IPS-NIHi11 (cell line): ENCODE results near the gene PTGDS.
"Not testable (repeated sequence)": the region's sequence is repeated elsewhere in the genome, so short reads cannot be mapped to it uniquely, and the experiment has no call there.

Experiments used
- DNase-seq: peaks from one replicate; pipeline ENCODE4 v3.0.0; 2012; ENCODE audit warnings: mixed read lengths, low spot score

PTGDS gene

GRCh38 chr9:136992819-136993369 is 15.6 kb downstream of the PTGDS start:
- no peak for DNase-seq

- no peak for DNase-seq
These were observed 17.0 kb downstream of the PTGDS start for GRCh38 chr9:136994180-136994887.

GRCh38 chr9:136994888-136995230 is 17.6 kb downstream of the PTGDS start:
- DNase-seq, result peak; percentile 80

GRCh38 chr9:136995362-136995761 is 18.1 kb downstream of the PTGDS start:
- no peak for DNase-seq

DNA sequence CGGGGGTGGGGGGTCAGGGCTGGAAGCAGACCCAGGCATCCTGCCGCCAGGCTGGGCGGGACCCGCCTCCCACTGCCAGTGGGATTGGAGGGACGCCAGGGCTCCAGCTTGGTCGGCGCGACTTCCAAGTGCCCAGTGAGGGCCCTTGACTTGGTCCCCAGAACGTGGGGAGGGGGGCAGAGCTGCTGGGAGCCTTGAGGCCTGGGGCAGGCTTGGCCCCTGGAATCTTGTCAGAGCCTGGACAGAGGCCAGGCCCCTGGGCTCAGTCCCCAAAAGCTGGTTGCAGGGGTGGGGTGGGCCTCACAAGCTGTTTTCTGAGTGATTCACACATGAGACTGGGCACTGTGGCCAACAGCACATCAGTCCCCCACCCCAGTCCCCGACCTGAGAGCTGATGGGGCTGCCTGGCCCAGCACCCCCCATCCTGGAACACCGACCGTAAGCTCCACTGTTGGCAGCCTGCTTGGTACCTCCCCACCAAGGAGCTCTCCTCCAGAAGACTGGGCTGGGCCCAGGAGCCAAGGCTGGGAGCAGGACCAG is 18.5 kb downstream of the PTGDS start:
- DNase-seq, result no peak

DNA sequence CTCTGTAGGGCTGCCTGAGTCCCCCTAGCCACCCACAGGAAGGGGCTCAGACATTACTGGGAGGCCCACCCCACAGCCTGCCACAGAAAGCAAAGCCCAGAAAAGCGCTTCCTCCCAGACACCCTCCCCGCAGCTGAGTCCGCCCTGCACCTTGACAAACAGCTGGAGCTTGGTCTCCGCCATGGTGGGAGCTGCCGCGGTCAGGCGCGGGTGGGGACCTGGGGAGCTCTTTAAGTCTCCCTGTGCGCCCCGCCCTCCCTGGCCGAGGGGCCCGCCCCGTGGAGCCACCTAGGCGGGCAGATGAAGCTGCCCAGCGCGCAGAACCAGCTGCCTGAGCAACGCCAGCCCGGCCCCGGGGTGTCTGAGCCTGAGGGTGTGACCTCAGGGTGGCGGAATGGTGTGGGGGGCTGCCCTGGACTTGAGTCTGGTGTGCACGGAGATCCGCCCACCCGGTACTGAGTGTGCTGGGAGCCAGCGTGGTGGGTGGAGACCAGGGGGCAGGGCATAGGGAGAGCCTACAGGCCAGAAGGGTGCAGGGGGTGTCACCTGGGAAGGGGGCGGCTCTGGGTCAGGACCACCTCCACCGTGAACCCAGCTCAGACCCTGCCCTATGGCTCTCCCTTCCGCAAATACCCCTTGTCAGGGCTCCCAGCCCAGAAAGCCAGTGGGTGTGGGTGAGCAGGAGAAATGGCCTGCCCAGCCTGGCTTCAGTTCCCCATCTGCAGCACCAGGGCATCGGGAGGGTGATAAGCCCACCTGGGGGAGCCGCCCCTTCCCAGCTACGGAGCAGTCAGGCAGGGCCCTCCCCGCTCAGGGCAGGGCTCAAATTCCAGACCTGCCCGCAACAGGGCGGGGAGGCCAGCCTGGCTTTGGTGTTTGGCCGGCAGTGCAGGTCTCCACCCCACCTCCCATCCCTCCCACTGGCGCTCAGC is 19.3 kb downstream of the PTGDS start, which contains the start of gene CLIC3:
CLIC3 (minus strand) TSS at position 208 of the 932 bp plus-strand sequence; CDS start at position 183, 25 bp downstream.
- peak; percentile 78 for DNase-seq

GRCh38 chr9:136997371-136997770 is 20.1 kb downstream of the PTGDS start:
- no peak for DNase-seq

DNA sequence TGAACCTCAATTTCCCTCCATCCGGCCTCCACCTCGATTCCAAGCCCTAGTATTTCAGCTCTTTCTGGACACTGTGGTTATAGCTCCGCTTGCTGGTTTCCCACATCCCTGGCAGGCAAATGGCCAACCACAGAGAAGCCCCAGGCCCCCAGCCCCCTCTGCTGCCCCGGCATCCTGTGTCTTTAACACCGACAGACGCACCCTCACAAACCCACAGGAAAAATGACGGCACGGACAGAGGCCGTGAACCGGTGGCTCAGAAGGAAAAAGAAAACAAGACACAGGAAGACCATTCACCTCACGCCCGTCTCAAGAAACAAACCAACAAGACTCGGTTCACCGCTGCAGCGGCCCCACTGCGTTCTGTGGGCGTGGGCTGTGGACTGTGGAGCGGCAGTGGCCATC is 20.5 kb downstream of the PTGDS start:
- DNase-seq, result no peak

DNA sequence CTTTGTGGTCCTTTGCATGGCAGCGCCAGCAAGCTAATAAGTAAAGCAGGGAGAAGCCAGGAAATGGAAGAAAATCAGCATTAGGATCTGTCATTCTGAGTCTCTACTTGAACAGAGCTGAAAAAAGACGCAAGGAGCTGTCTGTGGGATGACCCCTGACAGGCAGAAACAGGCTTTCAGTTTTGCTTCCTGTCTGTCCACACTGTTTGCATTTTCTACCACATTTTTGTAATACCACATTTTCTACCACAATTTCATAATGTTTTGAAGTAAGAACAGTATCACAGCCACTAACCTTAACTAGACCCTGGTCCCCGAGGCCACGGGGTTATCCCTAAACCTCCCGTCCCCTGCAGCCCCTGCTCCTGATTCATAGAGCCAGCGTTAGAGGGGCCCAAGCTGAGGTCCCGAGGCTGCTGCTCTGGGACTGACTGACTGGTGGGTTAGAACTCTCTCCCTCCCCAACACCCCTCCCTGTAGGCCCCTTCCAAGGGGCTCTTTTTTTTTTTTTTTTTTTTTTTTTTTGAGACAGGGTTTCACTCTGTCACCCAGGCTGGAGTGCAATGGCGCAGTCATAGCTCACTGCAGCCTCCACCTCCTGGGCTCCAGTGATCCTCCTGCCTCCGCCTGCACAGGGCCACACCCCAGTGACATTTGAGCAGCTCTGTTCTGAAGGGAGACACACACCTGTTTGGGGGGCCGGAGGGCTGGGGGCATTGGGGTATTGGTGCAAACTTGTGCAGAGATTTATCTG is 23.1 kb downstream of the PTGDS start:
- DNase-seq, result no peak

GRCh38 chr9:137001857-137002645 is 24.7 kb downstream of the PTGDS start:
- DNase-seq, result peak; percentile 3

DNA sequence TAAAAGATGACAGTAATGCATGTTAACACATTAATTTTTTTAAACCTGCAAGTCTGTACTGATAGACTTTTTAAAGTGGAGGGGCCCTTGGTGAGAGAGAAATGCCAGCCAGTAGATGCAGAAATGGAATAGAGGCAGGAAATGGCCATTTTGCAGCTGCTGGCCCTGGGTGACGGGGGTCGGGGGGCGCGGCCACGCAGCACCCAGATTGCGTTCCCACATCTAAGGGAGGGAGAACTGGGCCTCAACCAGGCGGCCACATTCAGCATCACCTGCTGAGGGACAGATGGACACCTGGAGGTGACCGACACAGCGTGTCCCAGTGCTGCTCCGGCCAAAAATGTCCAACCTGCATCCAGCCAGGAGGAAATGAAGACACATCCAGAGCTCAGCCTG is 25.3 kb downstream of the PTGDS start:
- DNase-seq, result peak; percentile 4

DNA sequence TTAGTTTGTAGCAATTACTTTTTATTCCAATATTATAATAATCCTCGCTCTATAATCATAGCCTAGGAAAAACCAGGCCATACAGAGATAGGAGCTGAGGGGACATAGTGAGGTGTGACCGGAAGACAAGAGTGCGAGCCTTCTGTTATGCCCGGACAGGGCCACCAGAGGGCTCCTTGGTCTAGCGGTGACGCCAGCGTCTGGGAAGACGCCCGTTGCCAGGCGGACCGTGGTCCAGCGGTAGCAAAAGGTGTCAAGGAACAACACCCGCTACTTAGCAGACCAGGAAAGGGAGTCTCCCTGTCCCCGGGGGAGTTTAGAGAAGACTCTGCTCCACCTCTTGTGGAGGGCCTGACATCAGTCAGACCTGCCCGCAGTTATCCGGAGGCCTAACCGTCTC is 27.0 kb downstream of the PTGDS start:
- not testable (repeated sequence) for DNase-seq

GRCh38 chr9:137006116-137007003 is 29.1 kb downstream of the PTGDS start:
- DNase-seq, result no peak

DNA sequence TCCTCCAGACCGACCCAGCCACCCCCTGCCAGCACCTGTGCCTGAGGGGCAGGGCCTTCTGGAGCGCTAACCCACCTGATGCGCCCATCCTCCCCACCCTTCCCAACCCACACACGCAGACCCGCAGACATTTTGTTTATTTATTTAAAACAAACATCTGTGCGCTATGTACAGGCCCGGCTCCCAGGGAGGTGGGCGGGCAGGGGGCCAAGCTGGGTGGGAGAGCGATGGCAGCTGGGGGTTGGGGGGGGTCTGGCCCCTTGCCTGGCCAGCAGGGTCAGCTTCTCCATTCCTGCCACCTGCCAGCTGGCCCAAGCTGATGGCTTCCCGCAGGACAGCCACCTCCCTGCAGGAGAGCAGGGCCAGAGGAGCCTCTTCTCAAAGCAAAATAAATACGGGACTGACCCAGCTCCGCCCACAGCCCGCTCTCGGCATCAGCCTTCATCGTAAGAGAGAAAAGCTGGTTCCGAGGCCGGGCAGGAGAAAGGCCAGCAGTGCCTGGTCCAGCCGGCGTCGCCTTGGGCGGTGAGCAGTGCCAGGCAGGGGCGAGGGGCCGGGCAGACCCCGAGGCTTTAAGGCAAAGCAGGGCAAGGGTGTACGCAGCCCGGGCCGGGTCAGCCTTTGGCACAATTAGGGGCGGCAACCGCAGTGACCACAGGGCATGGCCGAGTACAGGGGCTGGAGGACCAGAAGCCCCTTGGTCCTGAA is 30.0 kb downstream of the PTGDS start:
- DNase-seq, result no peak

DNA sequence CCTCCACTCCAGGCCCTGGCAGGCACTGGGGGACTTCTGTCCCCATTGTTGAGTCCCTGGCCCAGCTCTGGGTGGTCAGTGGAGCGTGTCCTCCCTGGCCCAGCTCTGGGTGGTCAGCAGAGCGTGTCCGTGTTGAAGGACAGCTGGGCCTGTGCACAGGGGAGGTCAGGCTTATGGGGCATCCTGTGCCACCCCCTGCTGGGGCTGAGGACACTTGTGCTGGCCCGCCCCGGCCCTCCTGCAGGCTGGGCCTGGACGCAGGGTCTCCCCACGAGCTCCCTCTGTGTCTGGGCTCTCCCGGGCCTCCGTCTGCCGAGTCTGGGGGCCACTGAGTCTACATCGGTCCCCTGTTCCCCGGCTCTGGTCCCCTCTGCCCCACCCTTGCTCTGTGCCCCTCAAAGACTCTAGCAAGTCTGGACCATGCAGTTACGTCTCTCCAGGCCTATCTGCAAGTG is 30.5 kb downstream of the PTGDS start:
- no peak for DNase-seq

GRCh38 chr9:137008312-137008711 is 31.0 kb downstream of the PTGDS start:
- DNase-seq, result no peak

DNA sequence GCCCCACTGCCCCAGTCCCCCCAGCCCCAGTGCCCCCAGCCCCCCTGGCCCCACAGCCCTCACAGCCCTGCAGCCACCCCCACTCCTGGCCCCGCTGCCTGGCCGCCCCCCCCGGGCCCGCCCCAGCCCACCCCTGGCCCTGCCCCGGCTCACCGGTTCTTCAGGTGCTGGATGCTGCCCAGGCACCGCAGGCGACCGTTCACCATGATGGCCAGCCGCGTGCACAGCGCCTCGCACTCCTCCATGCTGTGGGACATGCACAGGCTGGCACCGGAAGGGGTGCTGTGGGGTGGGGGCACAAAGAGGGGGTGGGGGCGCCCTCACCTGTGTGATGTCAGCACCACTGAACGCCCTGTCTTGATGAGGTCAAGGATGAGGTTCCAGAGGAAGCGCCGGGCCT is 31.9 kb downstream of the PTGDS start:
- DNase-seq, result no peak

DNA sequence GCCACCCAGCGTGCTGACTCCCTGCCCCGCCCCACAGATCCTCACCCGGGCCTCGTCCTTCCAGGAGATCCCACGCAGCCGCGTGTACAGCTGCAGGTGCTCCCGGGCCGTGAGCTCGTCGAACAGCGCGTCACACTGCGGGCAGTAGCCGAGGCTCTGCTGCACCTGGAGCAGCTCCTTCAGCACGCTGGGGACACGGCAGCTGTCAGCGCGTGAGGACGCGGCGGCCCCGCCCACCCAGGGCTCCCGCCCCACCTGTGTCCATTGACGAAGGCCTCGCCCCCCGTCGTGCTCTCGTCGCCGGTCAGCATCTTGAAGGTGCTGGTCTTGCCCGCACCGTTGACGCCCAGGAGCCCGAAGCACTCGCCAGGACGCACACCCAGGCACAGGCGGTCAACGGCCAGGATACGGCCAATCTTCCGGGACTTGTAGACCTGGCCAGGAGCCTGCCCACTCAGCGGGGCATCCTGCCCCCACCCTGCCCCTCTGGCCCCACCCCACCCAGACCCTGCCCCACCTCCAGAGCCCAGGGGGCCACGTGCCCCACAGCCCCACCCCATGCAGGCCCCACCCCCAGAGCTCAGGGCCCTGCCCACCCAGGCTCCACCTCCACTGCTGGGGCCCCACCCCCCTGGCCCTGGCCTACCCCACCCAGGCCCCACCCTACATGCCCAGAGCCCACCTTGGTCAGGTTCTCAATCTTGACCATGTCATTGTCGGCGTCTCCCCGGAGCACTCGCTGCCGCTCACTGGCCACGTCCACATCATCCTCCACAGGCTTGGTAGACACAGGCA is 32.8 kb downstream of the PTGDS start:
- no peak for DNase-seq
